HepG2 (cell line): Measurements from ENCODE around the gene TNFSF8.

Experiments
- IKZF1 ChIP-seq: fragments of 450-650 bp; IDR thresholded peaks from 2 replicates; pipeline ENCODE4 v1.7.1; 2016
- SRSF9 ChIP-seq: fragments of 200-400 bp; formaldehyde crosslinking; IDR thresholded peaks from 2 replicates; pipeline ENCODE4 v1.6.1; 2018; ENCODE audit warnings: borderline replicate concordance, mild to moderate bottlenecking, low read depth, low read length; ENCODE audit not compliant: insufficient read depth, poor library complexity, severe bottlenecking
- TF ChIP-seq, protein P1 (sequence below): IDR thresholded peaks from 2 replicates; pipeline ENCODE4 v1.6.1; 2016; ENCODE audit warnings: missing genetic modification reagents, missing compliant biosample characterization

DNA sequence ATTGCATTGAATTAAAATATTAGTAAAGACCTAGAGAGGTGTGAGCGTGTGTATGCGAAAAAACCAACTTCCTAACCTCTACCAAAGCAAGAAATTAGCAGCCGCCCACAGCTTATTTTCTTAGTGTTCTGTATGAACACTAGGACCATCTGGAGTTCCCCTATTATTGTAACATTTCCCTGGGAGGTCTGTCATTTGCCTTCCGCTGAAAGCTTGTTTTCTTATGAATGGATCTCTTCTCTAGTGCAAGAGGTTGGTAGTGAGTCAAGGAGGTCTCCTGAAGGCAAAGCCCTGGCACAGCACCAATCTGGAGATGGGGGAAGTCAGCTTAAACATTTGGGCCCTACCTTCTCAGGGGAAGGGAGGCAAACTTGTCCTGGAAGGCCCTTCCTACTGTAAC, 10.8 kb downstream of the TNFSF8 start:
- TF ChIP-seq SRSF9: no peak
- no peak for TF ChIP-seq IKZF1
- TF ChIP-seq, protein P1, sequence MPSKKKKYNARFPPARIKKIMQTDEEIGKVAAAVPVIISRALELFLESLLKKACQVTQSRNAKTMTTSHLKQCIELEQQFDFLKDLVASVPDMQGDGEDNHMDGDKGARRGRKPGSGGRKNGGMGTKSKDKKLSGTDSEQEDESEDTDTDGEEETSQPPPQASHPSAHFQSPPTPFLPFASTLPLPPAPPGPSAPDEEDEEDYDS: no peak
